ENCODE measurements around the gene STAP1. TPM values are rescaled to one million over a fixed set of nuclear protein-coding genes. Genes with fewer than 3 reads are reported as not detected.

The STAP1 gene
- total and polyA plus RNA-seq, 2 donors (not counting 1 experiment from before 2014, with no cell fraction given): not detected

- no peak overlapping the region for H3K27ac ChIP-seq (ENCODE audit: insufficient read depth, low read length)
- H3K27me3 ChIP-seq (ENCODE audit: control insufficient read depth, insufficient read depth, low read length): no peaks in the 10 kb centered on the region
- H3K9me3 ChIP-seq (ENCODE audit: control insufficient read depth, insufficient read depth, low read depth, low read length): no peaks in the 10 kb centered on the region
- no peaks in the 10 kb centered on the region for H4K20me1 ChIP-seq (ENCODE audit: control insufficient read depth, extremely low read depth, insufficient read depth, low read length)
- H3K79me2 ChIP-seq (ENCODE audit: control insufficient read depth, insufficient read depth, low read length): no peaks in the 10 kb centered on the region
- no peak overlapping the region for H3K4me2 ChIP-seq (ENCODE audit: extremely low read depth, insufficient read depth, low read length)
- H3K4me3 ChIP-seq (replicated peaks in 1 of 4; ENCODE audit: control extremely low read depth in 1 of 4, insufficient read depth in 1 of 4, low read depth in 3 of 4, low read length in 4 of 4): no peak overlapping the region
- H3K9ac ChIP-seq (ENCODE audit: insufficient read depth, low read length): no peak overlapping the region
- DNase-seq (ENCODE audit: low read depth in 2 of 2): no peak
- no peak for TF ChIP-seq EZH2 (IDR thresholded peaks at IDR 0.05; ENCODE audit: low read length, missing control alignments)
- no peak for TF ChIP-seq CTCF (conservative IDR thresholded peaks at IDR 0.05 in 1 of 2, IDR thresholded peaks at IDR 0.05 in 1 of 2; ENCODE audit: low read depth in 1 of 2, low read length in 2 of 2)
- no peaks in the 10 kb centered on the region for H3K4me1 ChIP-seq (ENCODE audit: control insufficient read depth, extremely low read depth, insufficient read depth, low read length)
- no peak overlapping the region for H2AFZ ChIP-seq (ENCODE audit: low read length)
- no peaks in the 10 kb centered on the region for H3K36me3 ChIP-seq (ENCODE audit: control insufficient read depth, insufficient read depth, low read length)
These were observed 22.1 kb downstream of the STAP1 start for GRCh38 chr4:67580577-67580976.

GRCh38 chr4:67581208-67581857, 22.8 kb downstream of the STAP1 start:
- no peak overlapping the region for H3K27ac ChIP-seq (ENCODE audit: insufficient read depth, low read length)
- DNase-seq (ENCODE audit: low read depth in 2 of 2): no peak
- H3K9ac ChIP-seq (ENCODE audit: insufficient read depth, low read length): no peak overlapping the region
- H4K20me1 ChIP-seq (ENCODE audit: control insufficient read depth, extremely low read depth, insufficient read depth, low read length): no peaks in the 10 kb centered on the region
- H3K9me3 ChIP-seq (ENCODE audit: control insufficient read depth, insufficient read depth, low read depth, low read length): no peaks in the 10 kb centered on the region
- no peak overlapping the region for H3K4me3 ChIP-seq (replicated peaks in 1 of 4; ENCODE audit: control extremely low read depth in 1 of 4, insufficient read depth in 1 of 4, low read depth in 3 of 4, low read length in 4 of 4)
- no peaks in the 10 kb centered on the region for H3K36me3 ChIP-seq (ENCODE audit: control insufficient read depth, insufficient read depth, low read length)
- no peak overlapping the region for H3K4me2 ChIP-seq (ENCODE audit: extremely low read depth, insufficient read depth, low read length)
- no peaks in the 10 kb centered on the region for H3K4me1 ChIP-seq (ENCODE audit: control insufficient read depth, extremely low read depth, insufficient read depth, low read length)
- no peaks in the 10 kb centered on the region for H3K27me3 ChIP-seq (ENCODE audit: control insufficient read depth, insufficient read depth, low read length)
- H3K79me2 ChIP-seq (ENCODE audit: control insufficient read depth, insufficient read depth, low read length): no peaks in the 10 kb centered on the region
- no peak for TF ChIP-seq CTCF (conservative IDR thresholded peaks at IDR 0.05 in 1 of 2, IDR thresholded peaks at IDR 0.05 in 1 of 2; ENCODE audit: low read depth in 1 of 2, low read length in 2 of 2)
- TF ChIP-seq EZH2 (IDR thresholded peaks at IDR 0.05; ENCODE audit: low read length, missing control alignments): no peak
- no peak overlapping the region for H2AFZ ChIP-seq (ENCODE audit: low read length)

- H3K79me2 ChIP-seq (ENCODE audit: control insufficient read depth, insufficient read depth, low read length): no peaks in the 10 kb centered on the region
- no peak overlapping the region for H3K9ac ChIP-seq (ENCODE audit: insufficient read depth, low read length)
- no peak for TF ChIP-seq CTCF (conservative IDR thresholded peaks at IDR 0.05 in 1 of 2, IDR thresholded peaks at IDR 0.05 in 1 of 2; ENCODE audit: low read depth in 1 of 2, low read length in 2 of 2)
- no peak for TF ChIP-seq EZH2 (IDR thresholded peaks at IDR 0.05; ENCODE audit: low read length, missing control alignments)
- no peak overlapping the region for H3K27ac ChIP-seq (ENCODE audit: insufficient read depth, low read length)
- H2AFZ ChIP-seq (ENCODE audit: low read length): no peak overlapping the region
- H3K36me3 ChIP-seq (ENCODE audit: control insufficient read depth, insufficient read depth, low read length): no peaks in the 10 kb centered on the region
- H4K20me1 ChIP-seq (ENCODE audit: control insufficient read depth, extremely low read depth, insufficient read depth, low read length): no peaks in the 10 kb centered on the region
- H3K9me3 ChIP-seq (ENCODE audit: control insufficient read depth, insufficient read depth, low read depth, low read length): no peaks in the 10 kb centered on the region
- no peak overlapping the region for H3K4me3 ChIP-seq (replicated peaks in 1 of 4; ENCODE audit: control extremely low read depth in 1 of 4, insufficient read depth in 1 of 4, low read depth in 3 of 4, low read length in 4 of 4)
- no peaks in the 10 kb centered on the region for H3K4me1 ChIP-seq (ENCODE audit: control insufficient read depth, extremely low read depth, insufficient read depth, low read length)
- no peak overlapping the region for H3K4me2 ChIP-seq (ENCODE audit: extremely low read depth, insufficient read depth, low read length)
- H3K27me3 ChIP-seq (ENCODE audit: control insufficient read depth, insufficient read depth, low read length): no peaks in the 10 kb centered on the region
- DNase-seq (ENCODE audit: low read depth in 2 of 2): no peak
These were observed 23.4 kb downstream of the STAP1 start for GRCh38 chr4:67581913-67582312.

All from fibroblast of lung (primary cell).